GM21381 (cell line): Measurements from ENCODE around the gene ACO1.
A peak's percentile ranks its signal among the peaks of the same experiment; 100 is the strongest.

Source experiments
- ATAC-seq: cut with Tn5 transposase; IDR thresholded peaks from one replicate; pipeline ENCODE4 v1.9.1; 2021; ENCODE audit warnings: mild to moderate bottlenecking, moderate library complexity; ENCODE audit not compliant: unreplicated experiment

Gene ACO1

GRCh38 chr9:32414856-32415255, 30.4 kb downstream of the ACO1 start:
- no peak for ATAC-seq

- no peak for ATAC-seq
Observed at GRCh38 chr9:32419921-32420320, 35.5 kb downstream of the ACO1 start.

GRCh38 chr9:32422237-32422806, 37.9 kb downstream of the ACO1 start:
- ATAC-seq: no peak

- no peak for ATAC-seq
Observed at GRCh38 chr9:32423371-32423770, 38.9 kb downstream of the ACO1 start.

- ATAC-seq: no peak
Observed at GRCh38 chr9:32424616-32425015, 40.2 kb downstream of the ACO1 start.

GRCh38 chr9:32426278-32426939, 42.0 kb downstream of the ACO1 start:
- ATAC-seq: peak; percentile 47

GRCh38 chr9:32427111-32427873, 42.8 kb downstream of the ACO1 start:
- no peak for ATAC-seq

- no peak for ATAC-seq
Observed at GRCh38 chr9:32430720-32431119, 46.3 kb downstream of the ACO1 start.

GRCh38 chr9:32431196-32431595, 46.8 kb downstream of the ACO1 start:
- ATAC-seq: no peak

GRCh38 chr9:32431940-32432555, 47.6 kb downstream of the ACO1 start:
- ATAC-seq: no peak

- no peak for ATAC-seq
Observed at GRCh38 chr9:32434892-32435291, 50.4 kb downstream of the ACO1 start.

GRCh38 chr9:32441678-32442077, 57.2 kb downstream of the ACO1 start:
- no peak for ATAC-seq

GRCh38 chr9:32442433-32442832, 58.0 kb downstream of the ACO1 start:
- ATAC-seq: no peak

- no peak for ATAC-seq
Observed at GRCh38 chr9:32449969-32450368, 65.5 kb downstream of the ACO1 start.

- ATAC-seq: no peak
Observed at GRCh38 chr9:32454280-32454679, 69.8 kb downstream of the ACO1 start.

GRCh38 chr9:32455738-32456137, 71.3 kb downstream of the ACO1 start:
- ATAC-seq: no peak

- ATAC-seq: no peak
Observed at GRCh38 chr9:32456564-32456963, 72.1 kb downstream of the ACO1 start.

- no peak for ATAC-seq
Observed at GRCh38 chr9:32463500-32464293, 79.3 kb downstream of the ACO1 start.

GRCh38 chr9:32468740-32469139, 84.3 kb downstream of the ACO1 start:
- ATAC-seq: no peak

GRCh38 chr9:32472344-32472743, 87.9 kb downstream of the ACO1 start:
- ATAC-seq: no peak

GRCh38 chr9:32483343-32483742, 98.9 kb downstream of the ACO1 start:
- no peak for ATAC-seq
